NCI-H446 treated with DMSO at 0.1 percent for 48 hours (cell line): Measurements from ENCODE around the gene TFCP2.
A peak's percentile ranks its signal among the peaks of the same experiment; 100 is the strongest.
"Not testable (repeated sequence)": the region's sequence is repeated elsewhere in the genome, so short reads cannot be mapped to it uniquely, and the experiment has no call there.

Source experiments
- DNase-seq: peaks from one replicate; lab custom pipeline; 2025; lab: John Stamatoyannopoulos, UW

Gene TFCP2

GRCh38 chr12:51172515-51173431 lies at the start of gene TFCP2:
Gene TFCP2, minus strand, starts transcription at chr12:51173135. Its CDS starts 713 bp downstream, at chr12:51172422.
- peak; percentile 71 for DNase-seq

DNA sequence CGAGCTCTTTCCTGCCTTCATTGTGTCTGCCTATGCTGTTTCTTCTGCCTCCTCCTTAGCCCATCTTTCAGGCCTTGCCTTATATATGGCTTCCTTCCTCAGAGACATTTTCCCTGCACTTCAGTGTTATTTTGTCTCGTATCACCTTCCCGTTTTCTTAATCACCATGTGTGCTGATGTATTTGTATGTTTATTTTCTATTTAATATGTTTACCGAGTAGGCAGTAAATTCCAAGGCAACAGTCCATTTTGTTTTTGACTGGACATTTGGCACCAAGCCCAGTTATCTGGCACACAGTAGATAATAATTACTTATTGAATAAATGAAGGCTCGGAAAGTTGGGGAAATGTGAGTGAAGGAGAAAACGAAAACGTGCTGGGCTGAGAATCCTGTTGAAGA lies 49.5 kb upstream of the TFCP2 start:
- no peak for DNase-seq

- not testable (repeated sequence) for DNase-seq
These were observed 46.9 kb upstream of the TFCP2 start for GRCh38 chr12:51219857-51220256.

GRCh38 chr12:51219322-51219721 lies 46.4 kb upstream of the TFCP2 start:
- no peak for DNase-seq

DNA sequence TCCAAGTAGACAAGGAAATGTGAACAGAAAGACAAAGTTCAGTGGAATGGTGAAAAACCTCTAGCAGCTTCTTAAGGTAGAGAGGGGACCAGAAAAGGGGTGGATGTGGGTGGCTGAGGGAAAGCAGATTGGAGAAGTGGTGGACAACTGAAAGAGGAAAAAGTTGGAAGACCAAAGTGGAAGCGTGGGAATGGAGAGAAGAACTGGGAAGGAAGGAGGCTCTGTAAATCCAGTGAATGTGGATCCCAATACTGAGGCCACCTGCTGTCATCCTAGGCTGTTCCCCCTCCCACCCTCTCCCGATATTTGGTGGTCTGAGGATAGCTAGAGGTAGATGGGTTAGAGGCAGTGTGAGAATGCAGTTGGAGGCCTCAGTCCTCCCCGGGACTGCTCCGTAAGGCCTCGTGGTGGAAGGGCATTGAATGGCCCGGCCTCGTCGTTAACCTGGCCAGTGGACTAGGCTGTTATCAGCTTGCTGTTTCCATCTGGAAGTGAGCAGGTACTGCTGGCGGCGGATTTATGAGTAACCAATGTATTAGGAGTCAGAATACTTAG lies 45.7 kb upstream of the TFCP2 start:
- DNase-seq = no peak

DNA sequence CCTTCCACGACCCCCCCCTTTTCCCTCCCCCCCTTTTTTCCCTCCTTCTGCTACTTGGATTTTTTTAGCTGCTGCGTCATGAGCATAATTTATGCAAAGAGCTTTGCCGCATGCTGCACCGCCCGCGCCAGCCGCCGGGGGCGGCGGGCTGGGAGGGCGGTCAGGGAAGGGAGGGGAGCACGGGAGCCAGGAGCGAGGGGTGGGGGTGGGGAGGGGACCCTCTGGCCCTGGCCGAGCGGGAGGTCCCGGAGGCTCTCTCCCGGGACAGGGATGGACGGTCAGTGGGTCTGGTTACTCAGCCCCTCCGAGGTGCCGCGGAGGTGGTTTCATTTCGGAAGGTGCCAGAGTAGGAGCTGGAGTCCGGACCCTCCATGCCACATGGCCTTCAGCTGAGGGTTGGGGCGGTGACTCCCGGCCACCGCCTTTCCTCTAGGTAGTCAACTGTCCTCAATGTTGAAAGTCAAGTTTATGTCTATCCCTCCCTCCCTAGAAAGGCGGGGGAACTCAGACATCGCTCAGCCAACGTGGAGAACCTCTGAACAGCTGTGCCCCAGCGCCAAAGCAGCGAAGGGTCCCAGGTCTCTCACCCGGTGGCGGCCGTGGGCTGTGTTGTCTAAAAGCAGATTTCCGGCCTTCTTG lies 45.2 kb upstream of the TFCP2 start, which contains the start of gene POU6F1:
POU6F1 (minus strand) TSS at position 95 of the 639 bp plus-strand sequence. CDS start 11,226 bp downstream, outside the sequence.
- peak; percentile 52 for DNase-seq

GRCh38 chr12:51217133-51217967 lies 44.4 kb upstream of the TFCP2 start:
- DNase-seq = no peak

DNA sequence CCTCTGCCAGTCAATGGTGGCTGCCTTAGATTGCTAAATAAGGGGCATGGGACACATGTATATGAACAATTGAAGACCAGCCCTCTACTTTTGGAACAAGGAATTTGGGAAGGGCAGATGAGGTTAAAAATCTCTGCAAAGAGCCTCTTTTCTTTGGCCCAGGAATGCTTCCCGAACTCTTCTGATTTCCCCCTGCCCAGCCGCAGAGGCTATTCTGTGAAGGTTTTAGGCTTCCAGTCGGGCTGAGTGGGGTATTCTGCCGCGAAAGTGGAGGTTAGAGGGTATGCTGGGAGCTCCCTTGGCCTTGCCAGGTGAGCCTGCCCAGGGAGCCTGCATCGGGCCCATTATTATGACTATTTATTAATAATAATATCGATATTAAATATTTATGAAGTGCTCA lies 43.7 kb upstream of the TFCP2 start:
- DNase-seq = no peak

DNA sequence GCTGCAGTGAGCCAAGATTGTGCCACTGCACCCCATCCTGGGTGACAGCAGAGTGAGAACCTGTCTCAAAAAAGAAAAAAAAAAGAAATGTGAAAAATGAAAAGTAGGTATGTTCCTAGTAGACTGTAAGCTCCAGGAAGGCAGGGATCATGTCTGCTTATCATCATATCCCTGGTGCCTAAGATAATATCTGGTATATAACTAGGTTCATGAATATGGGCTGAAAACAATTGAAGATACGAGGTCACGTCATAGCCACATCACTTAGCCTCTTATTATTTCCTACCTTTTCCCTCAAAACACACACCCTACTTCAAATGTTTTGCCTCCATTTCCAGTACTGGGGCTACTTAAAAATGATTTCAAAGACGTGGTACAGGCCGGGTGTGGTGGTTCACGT lies 42.0 kb upstream of the TFCP2 start:
- no peak for DNase-seq

- DNase-seq = no peak
These were observed 37.9 kb upstream of the TFCP2 start for GRCh38 chr12:51210690-51211395.

DNA sequence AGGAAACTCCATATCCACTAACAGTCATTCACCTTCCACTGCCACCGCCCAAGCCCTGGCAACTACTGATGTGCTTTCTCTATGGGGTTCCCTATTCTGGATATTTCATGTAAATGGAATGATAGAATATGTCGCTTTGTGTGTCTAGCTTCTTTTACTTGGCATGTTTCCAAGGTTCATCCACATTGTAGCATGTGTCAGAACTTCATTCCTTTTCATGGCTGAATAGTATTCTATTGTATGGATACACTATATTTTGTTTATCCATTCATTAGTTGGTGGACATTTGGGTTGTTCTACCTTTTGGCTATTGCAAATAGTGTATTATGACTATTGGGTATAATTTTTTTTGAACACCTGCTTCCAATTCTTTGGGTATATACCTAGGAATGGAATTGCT lies 36.3 kb upstream of the TFCP2 start:
- no peak for DNase-seq

DNA sequence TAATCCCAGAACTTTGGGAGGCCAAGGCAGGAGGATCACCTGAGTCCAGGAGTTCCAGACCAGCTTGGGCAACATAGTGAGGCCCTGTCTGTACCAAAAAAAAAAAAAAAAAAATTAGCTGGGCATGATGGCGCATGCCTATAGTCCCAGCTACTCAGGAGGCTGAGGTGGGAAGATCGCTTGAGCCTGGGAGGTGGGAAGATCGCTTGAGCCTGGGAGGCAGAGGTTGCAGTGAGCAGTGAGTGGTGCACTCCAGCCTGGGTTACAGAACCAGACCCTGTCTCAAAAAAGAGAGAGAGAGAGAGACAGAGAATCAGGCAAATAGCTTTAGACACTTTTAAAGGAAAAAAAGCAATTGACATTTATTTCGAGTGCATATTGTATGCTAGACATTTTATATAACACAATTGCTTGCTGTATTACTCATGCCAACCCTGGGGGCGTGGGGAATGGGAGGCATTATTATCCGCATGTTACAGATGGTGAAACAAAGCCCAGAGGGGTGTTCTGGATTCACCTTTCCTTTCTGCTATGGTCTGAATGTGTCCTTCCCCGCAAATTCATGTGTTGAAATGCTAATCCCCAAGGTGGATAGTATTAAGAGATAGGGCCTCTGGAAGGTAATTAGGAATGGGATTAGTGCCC lies 35.2 kb upstream of the TFCP2 start:
- DNase-seq = no peak

DNA sequence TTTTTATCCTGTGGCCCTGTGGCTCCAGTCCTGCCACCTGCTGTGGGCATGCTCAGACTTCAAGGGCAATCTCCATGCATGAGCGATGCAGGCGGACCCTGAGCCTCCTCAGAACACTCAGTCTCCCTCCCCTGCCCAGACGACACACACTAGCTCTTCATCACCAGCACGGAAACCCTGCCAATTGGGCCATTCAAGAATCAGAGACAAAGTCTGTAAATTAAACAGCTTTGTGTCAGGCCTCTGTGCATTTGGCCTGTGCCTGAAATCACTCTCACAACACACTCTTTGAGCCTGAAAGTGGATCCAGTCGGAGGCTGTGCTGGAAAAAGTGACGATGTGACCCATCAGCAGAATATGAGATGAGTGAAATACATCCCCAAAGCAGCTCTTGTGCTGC lies 32.4 kb upstream of the TFCP2 start:
- no peak for DNase-seq

DNA sequence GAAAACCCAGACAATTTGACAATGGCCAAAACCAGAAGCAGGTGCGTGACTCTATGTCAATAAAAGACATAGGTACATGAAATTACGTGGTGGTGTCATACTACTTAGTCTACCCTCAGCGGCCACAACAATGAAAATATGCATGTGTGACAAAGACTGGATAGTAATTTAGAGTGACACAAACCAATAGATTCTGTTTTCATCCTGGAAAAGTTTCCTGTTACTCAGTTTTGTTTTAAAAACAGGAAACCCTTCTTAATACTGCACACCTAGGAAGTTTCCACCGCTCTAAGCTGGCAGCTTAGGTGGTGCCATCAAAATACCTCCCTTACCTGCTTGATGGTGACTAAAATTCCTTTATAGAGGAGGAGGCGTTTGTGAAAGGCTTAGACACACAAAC lies 29.8 kb upstream of the TFCP2 start:
- DNase-seq = no peak

- no peak for DNase-seq
These were observed 27.9 kb upstream of the TFCP2 start for GRCh38 chr12:51200806-51201205.

DNA sequence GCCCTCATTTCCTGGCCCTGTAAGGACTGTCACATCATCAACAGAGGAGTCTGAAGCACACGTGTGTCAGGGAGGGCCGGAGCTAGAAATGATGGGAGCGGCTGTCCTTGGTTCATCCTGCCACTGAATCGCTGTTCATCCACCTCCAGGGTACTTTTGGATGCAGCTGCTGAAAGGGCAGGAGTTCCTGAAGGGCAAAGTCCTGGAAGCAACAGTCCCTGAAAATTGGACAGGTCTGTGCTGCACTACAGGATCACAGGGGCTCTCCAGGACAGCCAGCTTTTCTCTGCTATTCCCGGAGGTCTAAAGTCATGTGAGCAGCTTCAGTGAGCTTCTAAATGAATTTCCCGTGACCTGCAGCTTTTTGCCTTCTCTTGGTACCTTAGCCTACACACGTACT lies 27.2 kb upstream of the TFCP2 start:
- no peak for DNase-seq

- no peak for DNase-seq
These were observed 26.5 kb upstream of the TFCP2 start for GRCh38 chr12:51199366-51199945.

GRCh38 chr12:51198568-51199365 lies 25.8 kb upstream of the TFCP2 start:
- no peak for DNase-seq

DNA sequence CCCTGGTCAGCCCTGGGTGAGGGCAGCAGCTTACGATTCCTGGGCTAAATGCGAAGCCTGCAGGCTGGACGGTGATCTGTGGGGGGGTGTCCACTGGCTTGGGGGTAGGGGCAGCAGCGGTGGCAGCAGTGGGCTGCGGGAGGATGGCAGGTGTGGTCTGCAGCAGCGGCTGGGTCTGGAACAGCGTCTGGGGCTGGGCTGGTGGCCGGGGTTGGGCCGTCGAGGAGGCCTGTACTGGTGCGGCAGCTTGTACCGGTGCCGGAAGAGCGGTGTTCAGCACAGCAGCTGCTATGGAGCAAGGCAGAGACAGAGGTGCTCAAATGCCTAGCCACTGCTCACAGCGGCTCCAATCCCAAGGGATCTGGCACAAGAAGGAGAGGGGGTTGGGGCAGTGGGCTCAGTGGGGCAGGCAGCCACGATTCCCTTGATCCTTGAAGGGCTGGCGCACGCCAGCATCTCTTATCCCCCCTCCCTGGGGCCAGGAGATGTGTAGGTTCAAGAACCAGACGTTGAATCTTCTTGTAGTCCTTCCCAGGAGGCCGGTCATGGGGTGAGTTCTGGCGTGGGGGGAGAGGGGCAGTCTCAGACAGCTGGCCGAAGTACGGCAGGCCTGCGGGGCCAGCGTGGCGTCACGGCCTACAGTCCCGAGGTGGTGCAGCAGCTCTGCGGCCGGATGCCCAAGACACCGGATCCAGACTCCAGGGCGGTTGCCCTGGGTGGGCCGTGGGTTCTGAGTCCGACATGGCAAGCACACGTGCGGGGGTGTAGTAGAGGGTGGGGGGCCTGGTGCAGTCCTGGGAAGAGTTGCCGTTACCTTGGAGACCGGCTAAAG lies 25.0 kb upstream of the TFCP2 start:
- DNase-seq = no peak
